Stimulated activated naive CD8-positive, alpha-beta T cell treated with anti-CD3 and anti-CD28 coated beads, Interleukin-15, Interleukin-2, amounts not matched to agents 100 ng/mL and 50 ng/mL, for 24 hours (primary cell): ENCODE measurements around the gene EYS.
"Not testable (repeated sequence)": the region's sequence is repeated elsewhere in the genome, so short reads cannot be mapped to it uniquely, and the experiment has no call there.

Source experiments
- H3K27ac Mint-ChIP-seq: one replicate; pipeline ENCODE4 v1.8.0; 2021; ENCODE audit warnings: mild to moderate bottlenecking, mixed read lengths
- H3K27me3 Mint-ChIP-seq: one replicate; pipeline ENCODE4 v1.8.0; 2021; ENCODE audit warnings: mixed read lengths
- H3K36me3 Mint-ChIP-seq: one replicate; pipeline ENCODE4 v1.8.0; 2021; ENCODE audit warnings: low read depth, mixed read lengths
- H3K4me1 Mint-ChIP-seq: one replicate; pipeline ENCODE4 v1.8.0; 2021; ENCODE audit warnings: low read depth, mixed read lengths
- H3K4me3 Mint-ChIP-seq: one replicate; pipeline ENCODE4 v1.8.0; 2021; ENCODE audit warnings: mild to moderate bottlenecking, mixed read lengths
- H3K9me3 Mint-ChIP-seq: one replicate; pipeline ENCODE4 v1.8.0; 2021; ENCODE audit warnings: mixed read lengths

EYS gene

DNA sequence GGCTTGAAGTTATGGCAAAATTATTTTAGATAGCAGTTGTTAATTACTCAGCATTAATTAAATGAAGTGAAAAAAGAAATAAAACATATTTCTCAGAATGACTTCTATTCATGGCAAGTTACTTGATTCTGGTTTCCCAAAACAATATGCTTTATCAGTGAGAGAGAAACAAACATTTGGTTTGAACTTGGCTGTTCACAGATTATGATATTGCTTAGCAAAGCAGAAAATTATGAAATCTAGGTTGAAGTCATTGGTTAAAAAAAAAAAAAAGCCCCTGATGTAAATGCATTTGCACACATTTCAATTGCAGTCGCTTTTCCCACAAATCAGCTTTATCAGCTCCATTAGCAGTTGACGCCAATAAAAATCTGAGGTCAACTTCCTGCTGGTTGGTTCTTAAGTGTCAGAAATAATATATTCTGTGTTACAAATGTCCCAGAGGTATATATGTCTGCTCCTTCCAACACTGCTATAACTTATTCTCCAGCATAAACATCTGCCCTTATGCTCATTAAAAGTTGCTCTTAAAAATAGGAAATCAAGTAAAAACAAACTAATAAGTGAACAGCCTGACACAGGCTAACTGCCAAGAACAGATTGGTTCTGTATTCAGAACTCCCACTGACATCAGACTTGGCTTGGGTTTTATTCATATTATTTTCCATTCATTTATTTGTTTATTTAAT lies 1796.0 kb downstream of the EYS start:
- no peak overlapping the region for H3K27ac Mint-ChIP-seq
- no peaks in the 10 kb centered on the region for H3K4me1 Mint-ChIP-seq
- H3K9me3 Mint-ChIP-seq = peaks cover 3% of the 10 kb centered on the region
- H3K36me3 Mint-ChIP-seq = no peaks in the 10 kb centered on the region
- no peaks in the 10 kb centered on the region for H3K27me3 Mint-ChIP-seq
- H3K4me3 Mint-ChIP-seq = no peak overlapping the region

DNA sequence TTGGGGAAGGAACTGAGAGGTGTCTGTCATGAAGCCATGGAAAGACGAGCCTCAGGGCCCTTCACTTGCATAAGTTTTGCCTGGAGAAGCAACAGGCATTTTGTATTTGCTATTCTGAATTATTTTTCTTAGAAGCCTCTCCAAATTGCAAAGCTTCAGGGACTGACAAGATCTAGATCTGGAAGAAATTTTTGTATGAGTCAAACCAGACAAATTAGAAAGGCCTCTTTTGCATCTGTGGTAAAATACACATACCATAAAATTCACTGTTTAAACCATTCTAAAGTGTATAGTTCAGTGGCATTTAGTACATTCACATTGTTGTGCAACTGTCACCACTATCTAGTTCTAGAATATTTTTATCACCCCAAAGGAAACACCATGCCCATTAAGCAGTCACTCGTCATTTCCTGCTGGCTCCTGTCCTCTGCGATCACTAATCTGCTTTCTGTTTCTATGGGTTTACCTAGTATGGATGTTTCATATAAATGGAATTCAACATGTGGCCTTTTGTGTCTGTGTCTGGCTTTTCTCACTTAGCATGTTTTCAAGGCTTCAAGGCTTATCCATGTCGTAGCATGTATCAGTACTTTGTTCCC lies 1802.3 kb downstream of the EYS start:
- no peaks in the 10 kb centered on the region for H3K27me3 Mint-ChIP-seq
- no peak overlapping the region for H3K27ac Mint-ChIP-seq
- H3K9me3 Mint-ChIP-seq = no peaks in the 10 kb centered on the region
- H3K36me3 Mint-ChIP-seq = no peaks in the 10 kb centered on the region
- no peaks in the 10 kb centered on the region for H3K4me1 Mint-ChIP-seq
- no peak overlapping the region for H3K4me3 Mint-ChIP-seq

DNA sequence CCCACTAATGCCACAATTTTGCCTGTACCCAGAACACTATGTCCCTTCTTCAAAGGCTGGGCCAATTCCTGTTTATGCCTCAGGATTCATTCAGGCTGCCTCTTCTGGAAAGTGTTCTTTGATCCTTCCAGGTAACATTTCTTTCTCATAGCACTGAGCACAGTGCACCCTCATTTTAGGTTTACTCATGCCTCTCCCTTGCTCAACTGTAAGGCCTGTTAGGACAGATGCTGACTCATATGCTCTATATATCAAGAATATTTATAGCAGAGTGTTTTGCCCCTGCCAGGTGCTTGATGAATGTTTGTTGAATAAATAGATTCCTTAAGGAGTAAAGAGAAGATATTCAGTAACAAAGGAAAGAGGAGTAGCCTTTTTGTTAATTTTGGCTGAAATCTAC lies 1807.5 kb downstream of the EYS start:
- no peak overlapping the region for H3K27ac Mint-ChIP-seq
- no peaks in the 10 kb centered on the region for H3K36me3 Mint-ChIP-seq
- no peaks in the 10 kb centered on the region for H3K4me1 Mint-ChIP-seq
- H3K9me3 Mint-ChIP-seq = no peaks in the 10 kb centered on the region
- H3K4me3 Mint-ChIP-seq = no peak overlapping the region
- no peaks in the 10 kb centered on the region for H3K27me3 Mint-ChIP-seq

- Mint-ChIP-seq H3K9me3 (peaks cover under 1% of the 10 kb centered on the region), H3K27me3 (no peaks in the 10 kb centered on the region), H3K4me3 (no peak overlapping the region), H3K4me1 (no peaks in the 10 kb centered on the region), H3K27ac (no peak overlapping the region), H3K36me3 (no peaks in the 10 kb centered on the region)
Measured at GRCh38 chr6:63897952-63898351, 1809.1 kb downstream of the EYS start.

- Mint-ChIP-seq H3K4me1 (no peaks in the 10 kb centered on the region), H3K4me3 (no peak overlapping the region)
Measured at GRCh38 chr6:63897459-63897858, 1809.6 kb downstream of the EYS start.

DNA sequence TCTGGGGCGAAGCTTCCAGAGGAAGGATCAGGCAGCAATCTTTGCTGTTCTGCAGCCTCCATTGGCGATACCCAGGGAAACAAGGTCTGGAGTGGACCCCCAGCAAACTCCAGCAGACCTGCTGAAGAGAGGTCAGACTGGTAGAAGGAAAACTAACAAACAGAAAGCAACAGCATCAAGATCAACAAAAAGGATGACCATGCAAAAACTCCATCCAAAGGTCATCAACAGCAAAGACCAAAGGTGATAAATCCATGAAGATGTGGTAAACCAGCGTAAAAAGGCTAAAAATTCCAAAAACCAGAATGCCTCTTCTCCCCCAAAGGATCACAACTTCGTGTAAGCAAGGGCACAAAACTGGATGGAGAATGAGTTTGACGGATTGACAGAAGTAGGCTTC lies 1818.6 kb downstream of the EYS start:
- Mint-ChIP-seq H3K27me3 (peaks cover 10% of the 10 kb centered on the region), H3K27ac (no peak overlapping the region), H3K36me3 (no peaks in the 10 kb centered on the region), H3K4me3 (no peak overlapping the region), H3K9me3 (peaks cover 9% of the 10 kb centered on the region), H3K4me1 (no peaks in the 10 kb centered on the region)

More at GRCh38 chr6:63897459-63897858, 1809.6 kb downstream of the EYS start:
- Mint-ChIP-seq H3K27me3 (no peaks in the 10 kb centered on the region), H3K36me3 (no peaks in the 10 kb centered on the region), H3K27ac (no peak overlapping the region), H3K9me3 (peaks cover 4% of the 10 kb centered on the region)

DNA sequence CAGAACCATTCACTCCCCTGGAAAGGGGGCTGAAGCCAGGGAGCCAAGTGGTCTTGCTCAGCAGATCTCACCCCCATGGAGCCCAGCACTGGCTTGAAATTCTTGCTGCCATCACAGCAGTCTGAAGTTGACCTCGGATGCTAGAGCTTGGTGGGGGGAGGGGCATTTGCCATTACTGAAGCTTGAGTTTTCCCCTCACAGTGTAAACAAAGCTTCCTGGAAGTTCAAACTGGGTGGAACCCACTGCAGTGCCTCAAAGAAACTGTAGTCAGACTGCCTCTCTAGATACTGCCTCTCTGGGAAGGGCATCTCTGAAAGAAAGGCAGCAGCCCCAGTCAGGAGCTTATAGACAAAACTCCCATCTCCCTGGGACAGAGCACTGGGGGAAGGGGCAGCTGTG lies 1819.2 kb downstream of the EYS start:
- H3K4me3 Mint-ChIP-seq, H3K36me3 Mint-ChIP-seq, H3K9me3 Mint-ChIP-seq, H3K4me1 Mint-ChIP-seq, H3K27me3 Mint-ChIP-seq, H3K27ac Mint-ChIP-seq: not testable (repeated sequence)

DNA sequence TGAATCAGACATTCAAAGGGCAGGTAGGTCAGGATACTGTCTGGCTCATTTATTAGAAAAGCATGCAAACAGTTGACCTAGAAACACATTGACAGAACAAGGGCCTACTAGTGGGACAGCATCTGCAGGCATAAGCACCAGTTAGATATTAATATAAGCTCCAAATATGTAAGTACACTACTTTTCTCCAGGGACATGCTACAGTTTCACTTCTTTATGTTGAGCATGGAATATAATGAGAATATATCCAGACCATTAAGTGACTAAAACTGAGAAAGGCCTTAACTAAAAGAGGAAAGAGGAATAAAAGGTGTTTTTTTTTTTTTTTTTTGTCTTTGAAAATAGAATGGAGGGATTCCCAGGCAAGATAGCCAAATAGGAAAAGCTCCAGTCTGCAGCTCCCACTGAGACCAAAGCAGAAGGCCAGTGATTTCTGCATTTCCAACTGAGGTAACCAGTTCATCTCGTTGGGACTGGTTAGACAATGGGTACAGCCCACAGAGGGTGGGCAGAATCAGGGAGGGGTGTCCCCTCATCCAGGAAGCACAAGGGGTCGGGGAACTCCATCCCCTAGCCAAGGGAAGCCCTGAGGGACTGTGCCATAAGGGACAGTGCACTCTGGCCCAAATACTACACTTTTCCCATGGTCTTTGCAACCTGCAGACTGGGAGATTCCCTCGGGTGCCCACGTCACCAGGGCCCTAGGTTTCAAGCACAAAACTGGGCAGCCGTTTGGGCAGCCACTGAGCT lies 1819.8 kb downstream of the EYS start:
- H3K4me1 Mint-ChIP-seq = no peaks in the 10 kb centered on the region
- H3K27me3 Mint-ChIP-seq = peaks cover 10% of the 10 kb centered on the region
- no peak overlapping the region for H3K27ac Mint-ChIP-seq
- H3K9me3 Mint-ChIP-seq = peaks cover 5% of the 10 kb centered on the region
- H3K36me3 Mint-ChIP-seq = no peaks in the 10 kb centered on the region
- H3K4me3 Mint-ChIP-seq = no peak overlapping the region

DNA sequence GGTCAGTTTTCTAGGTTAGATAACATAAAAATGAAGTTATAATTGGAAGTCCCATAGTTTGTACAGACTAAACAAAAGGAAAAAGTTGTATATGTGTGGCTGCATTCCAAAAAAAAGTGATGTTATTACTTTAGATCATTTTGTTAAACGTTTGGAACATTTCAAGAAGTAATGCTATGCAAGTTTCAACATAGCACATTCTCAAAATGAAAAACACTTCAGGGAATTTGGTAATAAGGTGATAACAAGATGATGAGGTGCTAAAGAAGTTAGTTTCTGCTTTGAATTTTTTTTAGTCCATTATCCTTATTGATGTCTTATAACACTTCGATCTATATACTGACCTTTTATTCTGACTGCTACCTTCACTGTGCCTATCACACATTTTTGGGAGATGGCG lies 1820.7 kb downstream of the EYS start:
- no peak overlapping the region for H3K4me3 Mint-ChIP-seq
- H3K36me3 Mint-ChIP-seq = no peaks in the 10 kb centered on the region
- H3K27me3 Mint-ChIP-seq = peaks cover 10% of the 10 kb centered on the region
- no peaks in the 10 kb centered on the region for H3K4me1 Mint-ChIP-seq
- no peak overlapping the region for H3K27ac Mint-ChIP-seq
- H3K9me3 Mint-ChIP-seq = peaks cover 5% of the 10 kb centered on the region

DNA sequence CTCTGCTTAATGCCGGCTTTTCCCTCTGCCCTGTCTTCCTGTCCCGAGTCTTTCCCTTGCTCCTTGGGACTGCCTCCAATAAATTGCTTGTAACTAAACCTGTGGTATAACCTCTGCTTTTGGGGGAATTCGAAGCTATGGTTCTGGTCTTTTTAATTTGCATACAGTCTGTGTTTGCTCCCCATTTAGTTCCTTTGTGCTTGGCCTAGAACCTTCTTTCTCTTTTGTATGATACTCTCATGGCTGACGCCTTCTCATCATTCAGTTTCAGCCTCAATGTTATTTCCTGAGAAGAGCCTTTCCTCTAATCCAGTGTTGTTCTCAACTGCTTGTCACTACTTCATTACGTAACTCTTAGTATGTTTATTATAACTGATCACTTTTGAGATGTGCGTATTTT lies 1823.4 kb downstream of the EYS start:
- H3K4me3 Mint-ChIP-seq = no peak overlapping the region
- H3K4me1 Mint-ChIP-seq = no peaks in the 10 kb centered on the region
- H3K36me3 Mint-ChIP-seq = no peaks in the 10 kb centered on the region
- peaks cover 10% of the 10 kb centered on the region for H3K27me3 Mint-ChIP-seq
- no peaks in the 10 kb centered on the region for H3K9me3 Mint-ChIP-seq
- no peak overlapping the region for H3K27ac Mint-ChIP-seq

DNA sequence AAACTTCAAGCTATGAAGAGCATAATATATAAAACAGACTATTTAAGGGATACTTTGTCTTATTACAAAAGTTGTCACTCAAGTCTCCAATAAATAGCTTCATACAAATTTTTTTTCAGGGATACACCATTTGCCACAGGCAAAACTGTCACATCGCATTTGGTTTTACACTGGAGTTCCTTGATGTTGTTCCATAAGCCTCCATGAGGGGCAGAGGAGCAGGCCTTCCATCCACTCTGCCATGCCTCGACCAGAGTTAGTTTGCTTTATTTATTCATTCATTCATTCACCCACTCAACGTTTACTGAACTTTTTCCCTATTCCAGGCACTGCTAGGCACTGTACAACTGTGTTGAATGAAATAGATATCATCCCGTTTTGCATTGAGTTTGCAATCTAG lies 1824.8 kb downstream of the EYS start:
- H3K36me3 Mint-ChIP-seq = no peaks in the 10 kb centered on the region

DNA sequence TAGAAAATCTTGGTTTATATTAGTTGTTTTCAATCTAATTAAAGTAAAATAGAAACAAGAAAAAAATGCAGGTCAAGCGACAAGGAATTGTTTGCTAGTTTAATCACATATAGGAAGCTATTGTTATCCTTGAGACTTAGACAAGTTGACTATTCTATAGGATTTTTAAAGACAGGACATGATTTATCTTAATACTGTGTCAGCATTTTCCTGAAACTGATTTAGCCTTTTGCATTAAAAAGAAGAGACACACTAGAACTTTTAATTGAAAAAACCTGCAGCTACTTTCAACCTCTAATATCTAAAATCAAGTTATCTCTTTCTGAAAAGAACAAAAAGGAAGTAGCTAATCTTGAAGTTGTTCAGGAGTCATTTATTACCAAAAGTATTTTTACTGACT lies 1825.2 kb downstream of the EYS start:
- peaks cover 6% of the 10 kb centered on the region for H3K9me3 Mint-ChIP-seq
- H3K27me3 Mint-ChIP-seq = peaks cover 3% of the 10 kb centered on the region
- H3K27ac Mint-ChIP-seq = no peak overlapping the region
- H3K4me1 Mint-ChIP-seq = no peaks in the 10 kb centered on the region
- H3K36me3 Mint-ChIP-seq = no peaks in the 10 kb centered on the region
- H3K4me3 Mint-ChIP-seq = no peak overlapping the region

More for the DNA sequence above, 1824.8 kb downstream of the EYS start:
- H3K4me1 Mint-ChIP-seq = no peaks in the 10 kb centered on the region
- peaks cover 6% of the 10 kb centered on the region for H3K9me3 Mint-ChIP-seq
- no peak overlapping the region for H3K4me3 Mint-ChIP-seq
- no peak overlapping the region for H3K27ac Mint-ChIP-seq
- H3K27me3 Mint-ChIP-seq = peaks cover 6% of the 10 kb centered on the region

GRCh38 chr6:63872233-63872632 lies 1834.8 kb downstream of the EYS start:
- Mint-ChIP-seq H3K27ac (no peak overlapping the region), H3K27me3 (no peaks in the 10 kb centered on the region), H3K9me3 (peaks cover 8% of the 10 kb centered on the region), H3K36me3 (no peaks in the 10 kb centered on the region), H3K4me1 (no peaks in the 10 kb centered on the region), H3K4me3 (no peak overlapping the region)

DNA sequence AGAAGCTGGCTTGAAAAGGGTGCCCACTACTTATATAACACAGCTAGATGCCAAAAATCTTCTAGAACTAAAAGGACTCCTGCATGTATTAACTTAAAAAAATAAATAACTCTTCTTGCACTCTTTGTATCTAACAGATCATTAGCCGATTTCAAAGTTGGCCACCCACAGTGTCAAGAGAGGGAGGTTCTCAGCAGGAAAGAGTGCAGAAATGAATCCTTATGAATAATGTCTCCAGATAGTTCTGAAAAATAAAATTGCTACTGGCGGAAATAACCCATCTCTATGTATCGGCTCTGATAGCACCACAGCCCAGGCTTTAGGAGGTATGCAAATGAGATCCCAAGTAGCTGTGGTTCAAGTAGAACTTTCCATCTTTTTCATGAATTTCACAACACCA lies 1838.7 kb downstream of the EYS start:
- H3K4me1 Mint-ChIP-seq = no peaks in the 10 kb centered on the region
- peaks cover 8% of the 10 kb centered on the region for H3K9me3 Mint-ChIP-seq
- H3K36me3 Mint-ChIP-seq = no peaks in the 10 kb centered on the region
- H3K4me3 Mint-ChIP-seq = no peak overlapping the region
- no peak overlapping the region for H3K27ac Mint-ChIP-seq
- H3K27me3 Mint-ChIP-seq = no peaks in the 10 kb centered on the region

DNA sequence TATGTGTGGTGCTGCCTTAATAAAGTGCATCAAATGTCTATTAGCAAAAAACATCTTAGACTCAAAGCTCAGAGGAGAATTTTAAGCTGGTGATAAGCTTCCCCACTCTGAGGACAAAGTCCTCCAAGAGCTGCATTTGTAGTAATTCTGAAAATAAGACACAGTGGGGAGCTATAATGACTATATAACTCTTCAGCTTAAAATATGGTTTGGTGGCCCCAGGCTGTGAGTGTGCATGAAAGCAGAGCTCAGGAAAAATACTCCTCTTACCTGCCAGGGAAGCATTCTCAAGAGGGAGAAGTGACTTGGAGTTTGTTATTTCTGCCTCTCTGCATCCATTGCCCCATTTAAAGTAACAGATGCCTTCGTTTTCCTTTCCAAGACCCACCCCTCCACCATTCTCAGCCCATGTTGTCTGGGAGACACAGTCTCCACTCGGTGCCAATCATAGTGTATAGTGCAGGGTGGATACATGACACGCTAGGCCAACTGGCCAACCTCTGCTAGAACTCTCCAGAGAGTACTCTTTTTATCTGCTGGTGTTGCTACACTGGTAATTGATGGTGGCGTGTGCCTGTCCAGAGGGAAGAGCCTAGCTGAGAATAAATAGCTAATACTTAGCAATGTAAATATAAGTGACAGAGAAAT lies 1842.2 kb downstream of the EYS start:
- Mint-ChIP-seq H3K27me3 (no peaks in the 10 kb centered on the region), H3K4me3 (no peak overlapping the region), H3K9me3 (no peaks in the 10 kb centered on the region), H3K36me3 (no peaks in the 10 kb centered on the region), H3K27ac (no peak overlapping the region), H3K4me1 (no peaks in the 10 kb centered on the region)
